OCI-LY7 (cell line): ENCODE measurements around the gene FBXW12. TPM values are rescaled to one million over a fixed set of nuclear protein-coding genes. Genes with fewer than 3 reads are reported as not detected.
"Not testable (repeated sequence)": the region's sequence is repeated elsewhere in the genome, so short reads cannot be mapped to it uniquely, and the experiment has no call there.

Experiments used
- BruUV-seq: library from RNA; stranded (reverse); fragments of 400-500 nt; replicated peaks from 2 replicates; lab custom pipeline; 2021; lab: Mats Ljungman, UMichigan
- CTCF ChIA-PET: fragments of 300-600 bp; sonication (Branson Sonifier 250); formaldehyde crosslinking; loops from one replicate; lab custom pipeline; 2022; ENCODE audit warnings: antibody characterized with exemption; ENCODE audit not compliant: unreplicated experiment; lab: Charles Lee
- POLR2A ChIA-PET: fragments of 300-600 bp; sonication (Branson Sonifier 250); formaldehyde crosslinking; loops from one replicate; lab custom pipeline; 2022; ENCODE audit warnings: antibody characterized with exemption; lab: Charles Lee
- DNase-seq: peaks from one replicate; pipeline ENCODE4 v3.0.0-alpha.2; 2015; ENCODE audit warnings: low spot score
- H2AFZ ChIP-seq: fragments of 200-600 bp; sonication (generic), shearing (Covaris generic); 2 replicates; pipeline ENCODE4 v1.6.1; 2014; ENCODE audit warnings: mild to moderate bottlenecking, antibody characterized with exemption, low read length, moderate library complexity
- H3K27ac ChIP-seq: fragments of 200-600 bp; sonication (generic); 2 replicates; pipeline ENCODE4 v1.5.1; 2014; ENCODE audit warnings: mixed run types, low read depth, mild to moderate bottlenecking, moderate library complexity, low read length, inconsistent platforms; ENCODE audit not compliant: poor library complexity, severe bottlenecking
- H3K36me3 ChIP-seq: fragments of 200-600 bp; sonication (generic); 2 replicates; pipeline ENCODE4 v1.6.1; 2014; ENCODE audit warnings: mild to moderate bottlenecking, antibody characterized with exemption, low read length, moderate library complexity, mixed read lengths; ENCODE audit not compliant: insufficient read depth
- H3K4me1 ChIP-seq: fragments of 200-600 bp; sonication (generic); 2 replicates; pipeline ENCODE4 v1.5.1; 2014; ENCODE audit warnings: mild to moderate bottlenecking, low read length; ENCODE audit not compliant: insufficient read depth, poor library complexity, severe bottlenecking
- H3K4me2 ChIP-seq: fragments of 200-600 bp; sonication (generic); 2 replicates; pipeline ENCODE4 v1.6.1; 2014; ENCODE audit warnings: mild to moderate bottlenecking, low read length
- H3K4me3 ChIP-seq: fragments of 200-600 bp; sonication (generic); 2 replicates; pipeline ENCODE4 v1.5.1; 2014; ENCODE audit warnings: mild to moderate bottlenecking, low read depth, low read length; ENCODE audit not compliant: poor library complexity, severe bottlenecking
- H3K79me2 ChIP-seq: fragments of 200-600 bp; sonication (generic); 2 replicates; pipeline ENCODE4 v1.6.1; 2016; ENCODE audit warnings: low read depth, mild to moderate bottlenecking, low read length, moderate library complexity, mixed read lengths; ENCODE audit not compliant: insufficient read depth
- H3K9me2 ChIP-seq: fragments of 200-600 bp; sonication (generic); 2 replicates; pipeline ENCODE4 v1.6.1; 2016; ENCODE audit warnings: mild to moderate bottlenecking, low read length, mixed read lengths; ENCODE audit not compliant: insufficient read depth
- H3K9me3 ChIP-seq: fragments of 200-600 bp; sonication (generic); 2 replicates; pipeline ENCODE4 v1.6.1; 2014; ENCODE audit warnings: mild to moderate bottlenecking, mixed run types, low read length, mixed read lengths
- H4K20me1 ChIP-seq: fragments of 200-600 bp; sonication (generic); 2 replicates; pipeline ENCODE4 v1.6.1; 2014; ENCODE audit warnings: mild to moderate bottlenecking, antibody characterized with exemption, low read length, moderate library complexity, mixed read lengths; ENCODE audit not compliant: insufficient read depth
- CTCF ChIP-seq: fragments of 200-600 bp; sonication (generic); conservative IDR thresholded peaks from 2 replicates; pipeline ENCODE4 v1.5.1; 2014; ENCODE audit warnings: mild to moderate bottlenecking, antibody characterized with exemption, low read length, moderate library complexity, mixed read lengths
- EZH2phosphoT487 ChIP-seq: fragments of 200-600 bp; sonication (generic); IDR thresholded peaks from 2 replicates; pipeline ENCODE4 v1.6.1; 2018; ENCODE audit warnings: low read depth, borderline replicate concordance, mild to moderate bottlenecking, mixed run types, antibody characterized with exemption, low read length, moderate library complexity, mixed read lengths
- intact Hi-C: fragments of 100-400 bp; cut with micrococcal nuclease; formaldehyde crosslinking; loops from one replicate; pipeline ENCODE4 v1.10.0; 2022; ENCODE audit not compliant: unreplicated experiment
- total RNA-seq, 2 experiments: library from RNA; depleted of rRNA in 1 of 2; stranded (reverse); fragments of >200 nt in 1 of 2; shearing (Covaris generic) in 1 of 2; gene quantifications; 2 replicates each; pipeline ENCODE4 v1.2.3, GENCODE V29; 2014 to 2022

The FBXW12 gene
- total RNA-seq, 2 experiments from 2014 or later, result 0.44 to 0.50 TPM

GRCh38 chr3:48399387-48400172 is 27.6 kb downstream of the FBXW12 start:
- no peak overlapping the region for H2AFZ ChIP-seq

GRCh38 chr3:48400824-48401433 is 28.9 kb downstream of the FBXW12 start:
- DNase-seq, result peak; percentile 79
- Histone ChIP-seq H3K36me3 (no peaks in the 10 kb centered on the region), H3K27ac (no peak overlapping the region), H4K20me1 (no peaks in the 10 kb centered on the region), H3K9me3 (no peaks in the 10 kb centered on the region), H3K4me2 (no peak overlapping the region), H2AFZ (no peak overlapping the region), H3K4me3 (no peak overlapping the region), H3K9me2 (no peaks in the 10 kb centered on the region), H3K79me2 (no peaks in the 10 kb centered on the region), H3K4me1 (no peaks in the 10 kb centered on the region)
- CTCF ChIA-PET, result interaction anchor here (0.6 to 2.4 kb wide), 7 partner anchors 33 to 208 kb away, joined by 3 to 31 read pairs (median 3); partner anchors contain the start of genes CCDC51, TMA7 and UQCRC1
- POLR2A ChIA-PET, result interaction anchor here (0.6 to 1.3 kb wide), 6 partner anchors 13 to 1154 kb away, joined by 3 to 8 read pairs (median 3); partner anchors contain the start of genes BSN, CCDC51 and TMA7
- TF ChIP-seq CTCF (peak; percentile 92), EZH2phosphoT487 (no peak)
- no TSS peak for BruUV-seq
- intact Hi-C loops, result loop anchor here (1.0 to 10.0 kb wide), 7 partner anchors 21 to 256 kb away; partner anchors contain the start of gene SLC26A6

More at GRCh38 chr3:48399387-48400172, 27.6 kb downstream of the FBXW12 start:
- TF ChIP-seq CTCF (no peak), EZH2phosphoT487 (no peak)
- H3K79me2 ChIP-seq, result no peaks in the 10 kb centered on the region
- CTCF ChIA-PET, result interaction anchor here (2.4 kb wide), 1 partner anchor 37 kb away, joined by 31 read pairs; no protein-coding TSS in a partner anchor
- H3K4me1 ChIP-seq, result no peaks in the 10 kb centered on the region
- no TSS peak for BruUV-seq
- no peaks in the 10 kb centered on the region for H3K9me3 ChIP-seq
- H3K4me3 ChIP-seq, result no peak overlapping the region
- no peak overlapping the region for H3K27ac ChIP-seq
- POLR2A ChIA-PET, result interaction anchor here (0.7 to 1.3 kb wide), 2 partner anchors 19 to 41 kb away, joined by 3 read pairs; partner anchors contain the start of genes CCDC51 and TMA7
- H3K4me2 ChIP-seq, result no peak overlapping the region
- no peaks in the 10 kb centered on the region for H3K9me2 ChIP-seq
- no peak for DNase-seq
- H3K36me3 ChIP-seq, result no peaks in the 10 kb centered on the region
- H4K20me1 ChIP-seq, result no peaks in the 10 kb centered on the region
- intact Hi-C loops, result loop anchor here (2.0 to 10.0 kb wide), 4 partner anchors 109 to 257 kb away; partner anchors contain the start of gene SLC26A6

GRCh38 chr3:48401434-48401901 is 29.4 kb downstream of the FBXW12 start:
- DNase-seq, H3K36me3 ChIP-seq, H3K9me2 ChIP-seq, H3K79me2 ChIP-seq, H3K9me3 ChIP-seq, H2AFZ ChIP-seq, BruUV-seq, H3K4me3 ChIP-seq, H3K4me1 ChIP-seq, H3K4me2 ChIP-seq, H3K27ac ChIP-seq, H4K20me1 ChIP-seq: not testable (repeated sequence)
- intact Hi-C loops, result loop anchor here (1.0 to 10.0 kb wide), 7 partner anchors 21 to 255 kb away; partner anchors contain the start of gene SLC26A6
- CTCF ChIA-PET, result interaction anchor here (0.8 to 2.4 kb wide), 5 partner anchors 33 to 207 kb away, joined by 3 to 31 read pairs (median 4); partner anchors contain the start of genes CCDC51 and TMA7
- POLR2A ChIA-PET, result interaction anchor here (0.6 to 0.9 kb wide), 3 partner anchors 22 to 166 kb away, joined by 3 to 8 read pairs (median 7); no protein-coding TSS in a partner anchor
